BJ (cell line): Measurements from ENCODE around the gene ESYT3. TPM values are rescaled to one million over a fixed set of nuclear protein-coding genes. Genes with fewer than 3 reads are reported as not detected.
A peak's percentile ranks its signal among the peaks of the same experiment; 100 is the strongest.
"Not testable (repeated sequence)": the region's sequence is repeated elsewhere in the genome, so short reads cannot be mapped to it uniquely, and the experiment has no call there.

ENCODE experiments used
- CTCF ChIA-PET: fragments of 350-600 bp; formaldehyde crosslinking; extraction: SDS; loops from one replicate; lab custom pipeline; 2021; ENCODE audit warnings: antibody characterized with exemption, inconsistent platforms; lab: Yijun Ruan, JAX
- POLR2A ChIA-PET: fragments of 300-600 bp; sonication (Branson Sonifier 250); formaldehyde crosslinking; extraction: SDS; loops from one replicate; lab custom pipeline; 2021; ENCODE audit warnings: antibody characterized with exemption; lab: Charles Lee
- DNase-seq: peaks from one replicate; pipeline ENCODE4 v3.0.0-alpha.2; 2011; ENCODE audit warnings: low read depth
- H3K27me3 ChIP-seq: 2 replicates; pipeline ENCODE4 v1.6.0; 2011; ENCODE audit warnings: low read length; ENCODE audit not compliant: control insufficient read depth, insufficient read depth
- H3K36me3 ChIP-seq: 2 replicates; pipeline ENCODE4 v1.5.1; 2011; ENCODE audit warnings: low read length; ENCODE audit not compliant: control insufficient read depth, insufficient read depth
- H3K4me3 ChIP-seq: 2 replicates; pipeline ENCODE4 v1.5.1; 2011; ENCODE audit warnings: low read depth, mild to moderate bottlenecking, control low read depth, low read length
- CTCF ChIP-seq: IDR thresholded peaks from 2 replicates; pipeline ENCODE4 v1.5.1; 2011; ENCODE audit warnings: low read depth, mild to moderate bottlenecking, control low read depth, inconsistent platforms, low read length, moderate library complexity; ENCODE audit not compliant: insufficient read depth
- polyA plus RNA-seq: library from polyadenylated mRNA; depleted of rRNA; stranded (reverse); fragments of >200 nt; gene quantifications from 2 replicates; pipeline ENCODE4 v1.2.3, GENCODE V29; 2011

Gene ESYT3
- polyA plus RNA-seq, 1 experiment, result 0.09 TPM

- ChIA-PET POLR2A (no interaction called here), CTCF (interaction anchor here (1.8 kb wide), 1 partner anchor 57 kb away, joined by 4 read pairs; no protein-coding TSS in a partner anchor)
- no peak for TF ChIP-seq CTCF
- H3K4me3 ChIP-seq, result no peak overlapping the region
- H3K27me3 ChIP-seq, result no peaks in the 10 kb centered on the region
- DNase-seq, result no peak
- H3K36me3 ChIP-seq, result no peaks in the 10 kb centered on the region
Measured at GRCh38 chr3:138474163-138474562, 39.7 kb downstream of the ESYT3 start.

GRCh38 chr3:138476526-138476925 is 42.1 kb downstream of the ESYT3 start:
- CTCF ChIA-PET, result no interaction called here
- DNase-seq, result no peak
- no peaks in the 10 kb centered on the region for H3K27me3 ChIP-seq
- H3K36me3 ChIP-seq, result no peaks in the 10 kb centered on the region
- TF ChIP-seq CTCF, result no peak
- POLR2A ChIA-PET, result no interaction called here
- no peak overlapping the region for H3K4me3 ChIP-seq

- CTCF ChIA-PET, result interaction anchor here (1.4 to 1.5 kb wide), 2 partner anchors 42 to 438 kb away, joined by 3 to 5 read pairs; no protein-coding TSS in a partner anchor
- no peak for DNase-seq
- H3K4me3 ChIP-seq, result no peak overlapping the region
- POLR2A ChIA-PET, result no interaction called here
- no peaks in the 10 kb centered on the region for H3K27me3 ChIP-seq
- no peak for TF ChIP-seq CTCF
- H3K36me3 ChIP-seq, result no peaks in the 10 kb centered on the region
Measured at GRCh38 chr3:138477120-138477519, 42.7 kb downstream of the ESYT3 start.

- no peak for DNase-seq
- Histone ChIP-seq H3K36me3 (no peaks in the 10 kb centered on the region), H3K27me3 (no peaks in the 10 kb centered on the region), H3K4me3 (no peak overlapping the region)
- no peak for TF ChIP-seq CTCF
- ChIA-PET POLR2A (no interaction called here), CTCF (interaction anchor here (0.7 to 4.6 kb wide), 5 partner anchors 9 to 441 kb away, joined by 3 to 42 read pairs (median 5); no protein-coding TSS in a partner anchor)
Measured at GRCh38 chr3:138477801-138478200, 43.4 kb downstream of the ESYT3 start.

- peak; percentile 91 for TF ChIP-seq CTCF
- no peak overlapping the region for H3K4me3 ChIP-seq
- POLR2A ChIA-PET, result no interaction called here
- no peak for DNase-seq
- no peaks in the 10 kb centered on the region for H3K27me3 ChIP-seq
- CTCF ChIA-PET, result interaction anchor here (0.6 to 4.6 kb wide), 16 partner anchors 10 to 867 kb away, joined by 3 to 42 read pairs (median 4); partner anchors contain the start of gene PIK3CB
- no peaks in the 10 kb centered on the region for H3K36me3 ChIP-seq
Measured at GRCh38 chr3:138479438-138479863, 45.0 kb downstream of the ESYT3 start.

- POLR2A ChIA-PET, CTCF ChIA-PET, DNase-seq, H3K36me3 ChIP-seq, H3K27me3 ChIP-seq, H3K4me3 ChIP-seq: not testable (repeated sequence)
Measured at GRCh38 chr3:138484672-138485071, 50.3 kb downstream of the ESYT3 start.

- H3K27me3 ChIP-seq, CTCF ChIA-PET, H3K36me3 ChIP-seq, DNase-seq, H3K4me3 ChIP-seq, POLR2A ChIA-PET: not testable (repeated sequence)
Measured at GRCh38 chr3:138486580-138486979, 52.2 kb downstream of the ESYT3 start.
